Left lung (tissue), 10 donors: ENCODE results near the gene MYO1A. TPM values are rescaled to one million over a fixed set of nuclear protein-coding genes. Genes with fewer than 3 reads are reported as not detected.
"Not testable (repeated sequence)": the region's sequence is repeated elsewhere in the genome, so short reads cannot be mapped to it uniquely, and the experiment has no call there.

Experiments used
- ATAC-seq: fragments of 200-7000 bp; cut with Tn5 transposase; one replicate; pipeline ENCODE4 v1.9.1; 2020; ENCODE audit warnings: moderate library complexity
- DNase-seq, 4 donors: peaks; one replicate each; pipeline ENCODE4 v3.0.0-alpha.2; 2013 to 2020
- H3K27ac ChIP-seq, 2 donors: fragments of 200-600 bp; sonication (generic) in 1 of 2; one replicate each; pipeline versions ENCODE4 v1.5.0 to v1.8.0; 2020 to 2021
- H3K27me3 ChIP-seq, 2 donors: fragments of 200-600 bp; sonication (generic) in 1 of 2; one replicate each; pipeline versions ENCODE4 v1.5.0 to v1.8.0; 2020 to 2021
- H3K36me3 ChIP-seq, 2 donors: fragments of 200-600 bp; sonication (generic) in 1 of 2; one replicate each; pipeline versions ENCODE4 v1.5.0 to v1.8.0; 2020 to 2021
- H3K4me1 ChIP-seq, 2 donors: fragments of 200-600 bp; one replicate each; pipeline ENCODE4 v1.8.0; 2021
- H3K4me3 ChIP-seq, 2 donors: fragments of 200-600 bp; sonication (generic) in 1 of 2; one replicate each; pipeline versions ENCODE4 v1.5.0 to v1.8.0; 2020 to 2021; ENCODE audit warnings: mild to moderate bottlenecking in 1 of 2
- H3K9me3 ChIP-seq, 2 donors: fragments of 200-600 bp; sonication (generic) in 1 of 2; one replicate each; pipeline versions ENCODE4 v1.5.0 to v1.8.0; 2020 to 2021
- intact Hi-C, 2 donors: fragments of 100-400 bp; cut with DNase I; formaldehyde crosslinking; loops; one replicate each; pipeline versions ENCODE4 v1.11.2 to v1.14.2; 2022
- polyA plus RNA-seq, 6 donors: library from polyadenylated mRNA; unstranded; fragments of 120-200 nt; gene quantifications; one replicate each; pipeline ENCODE4 v1.2.1, GENCODE V29; 2013; ENCODE audit not compliant: insufficient read length in 6 of 6
- total RNA-seq, 2 donors: library from RNA; stranded (reverse); fragmentation: NEBNext Ultra II Directional; extraction: Animal tissue kit (Norgen Biotek cat#: 25700); gene quantifications; one replicate each; pipeline ENCODE4 v1.2.1, GENCODE V29; 2021
- TF ChIP-seq, protein P1 (sequence below), 2 donors: fragments of 200-600 bp; sonication (generic) in 1 of 2; IDR thresholded peaks; one replicate each; pipeline versions ENCODE4 v1.5.0 to v1.8.0; 2021; ENCODE audit warnings: antibody characterized with exemption in 2 of 2
- donor health status: DM: no; HTN: yes; CAD: no.
- donor health status: DM: no; HTN: no; CAD: no.

The MYO1A gene
- total and polyA plus RNA-seq, 8 donors = 0.07 to 0.29 (median 0.19) TPM; not detected in 2

- Histone ChIP-seq H3K27ac (peak overlapping the region in 1 of 2 donors; percentile 39), H3K4me3 (no peak overlapping the region), H3K36me3 (peaks cover 0 to 24% of the 10 kb centered on the region in 2 donors), H3K27me3 (no peaks in the 10 kb centered on the region), H3K4me1 (peaks cover 2 to 17% of the 10 kb centered on the region in 2 donors), H3K9me3 (no peaks in the 10 kb centered on the region)
- TF ChIP-seq, protein P1, sequence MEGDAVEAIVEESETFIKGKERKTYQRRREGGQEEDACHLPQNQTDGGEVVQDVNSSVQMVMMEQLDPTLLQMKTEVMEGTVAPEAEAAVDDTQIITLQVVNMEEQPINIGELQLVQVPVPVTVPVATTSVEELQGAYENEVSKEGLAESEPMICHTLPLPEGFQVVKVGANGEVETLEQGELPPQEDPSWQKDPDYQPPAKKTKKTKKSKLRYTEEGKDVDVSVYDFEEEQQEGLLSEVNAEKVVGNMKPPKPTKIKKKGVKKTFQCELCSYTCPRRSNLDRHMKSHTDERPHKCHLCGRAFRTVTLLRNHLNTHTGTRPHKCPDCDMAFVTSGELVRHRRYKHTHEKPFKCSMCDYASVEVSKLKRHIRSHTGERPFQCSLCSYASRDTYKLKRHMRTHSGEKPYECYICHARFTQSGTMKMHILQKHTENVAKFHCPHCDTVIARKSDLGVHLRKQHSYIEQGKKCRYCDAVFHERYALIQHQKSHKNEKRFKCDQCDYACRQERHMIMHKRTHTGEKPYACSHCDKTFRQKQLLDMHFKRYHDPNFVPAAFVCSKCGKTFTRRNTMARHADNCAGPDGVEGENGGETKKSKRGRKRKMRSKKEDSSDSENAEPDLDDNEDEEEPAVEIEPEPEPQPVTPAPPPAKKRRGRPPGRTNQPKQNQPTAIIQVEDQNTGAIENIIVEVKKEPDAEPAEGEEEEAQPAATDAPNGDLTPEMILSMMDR (IDR thresholded peaks at IDR 0.05) = no peak
- peak; percentile 37 for ATAC-seq
- intact Hi-C loops = loop anchor here in 1 of 2 donors (10.0 kb wide), 1 partner anchor 51 kb away; the partner anchor contains the start of gene TAC3
- DNase-seq = no peak
These were observed 16.3 kb upstream of the MYO1A start for GRCh38 chr12:57066245-57066644.

- H3K27ac ChIP-seq = peak overlapping the region in 1 of 2 donors; percentile 38
- H3K4me1 ChIP-seq = peaks cover 0 to 8% of the 10 kb centered on the region in 2 donors
- H3K4me3 ChIP-seq = no peak overlapping the region
- H3K9me3 ChIP-seq = no peaks in the 10 kb centered on the region
- no peaks in the 10 kb centered on the region for H3K27me3 ChIP-seq
- intact Hi-C loops = loop anchor here in 1 of 2 donors (10.0 kb wide), 1 partner anchor 49 kb away; the partner anchor contains the start of gene TAC3
- ATAC-seq (no peak), DNase-seq (no peak)
- H3K36me3 ChIP-seq = peaks cover 0 to 31% of the 10 kb centered on the region in 2 donors
- TF ChIP-seq, protein P1 (IDR thresholded peaks at IDR 0.05) = no peak
These were observed 14.2 kb upstream of the MYO1A start for GRCh38 chr12:57063991-57064685.

GRCh38 chr12:57058454-57058853, 8.5 kb upstream of the MYO1A start:
- DNase-seq = no peak
- no peak for ATAC-seq
- Histone ChIP-seq H3K4me3 (no peak overlapping the region), H3K4me1 (peaks cover 0 to 5% of the 10 kb centered on the region in 2 donors), H3K9me3 (no peaks in the 10 kb centered on the region), H3K27me3 (no peaks in the 10 kb centered on the region), H3K27ac (no peak overlapping the region), H3K36me3 (peaks cover 0 to 36% of the 10 kb centered on the region in 2 donors)
- intact Hi-C loops = no loop called here
- TF ChIP-seq, protein P1 (IDR thresholded peaks at IDR 0.05) = no peak

- TF ChIP-seq, protein P1 (IDR thresholded peaks at IDR 0.05) = no peak
- ATAC-seq = no peak
- Histone ChIP-seq H3K4me1 (peaks cover 0 to 5% of the 10 kb centered on the region in 2 donors), H3K4me3 (no peak overlapping the region), H3K9me3 (no peaks in the 10 kb centered on the region), H3K36me3 (peaks cover 0 to 35% of the 10 kb centered on the region in 2 donors), H3K27me3 (no peaks in the 10 kb centered on the region), H3K27ac (no peak overlapping the region)
- intact Hi-C loops = no loop called here
- no peak for DNase-seq
These were observed 7.3 kb upstream of the MYO1A start for GRCh38 chr12:57057067-57057751.

GRCh38 chr12:57055824-57056223, 5.9 kb upstream of the MYO1A start:
- H3K27ac ChIP-seq = no peak overlapping the region
- no peak for ATAC-seq
- intact Hi-C loops = no loop called here

GRCh38 chr12:57053901-57054300, 4.0 kb upstream of the MYO1A start:
- DNase-seq, H3K27ac ChIP-seq, H3K27me3 ChIP-seq, ATAC-seq, H3K4me3 ChIP-seq, intact Hi-C loops, H3K9me3 ChIP-seq: not testable (repeated sequence)
- Histone ChIP-seq H3K36me3 (peaks cover 0 to 10% of the 10 kb centered on the region in 2 donors), H3K4me1 (peaks cover 0 to 11% of the 10 kb centered on the region in 2 donors)

More at GRCh38 chr12:57055824-57056223, 5.9 kb upstream of the MYO1A start:
- Histone ChIP-seq H3K36me3 (peaks cover 0 to 29% of the 10 kb centered on the region in 2 donors), H3K4me1 (peaks cover 0 to 5% of the 10 kb centered on the region in 2 donors), H3K4me3 (no peak overlapping the region), H3K9me3 (no peaks in the 10 kb centered on the region), H3K27me3 (no peaks in the 10 kb centered on the region)
- no peak for DNase-seq
- TF ChIP-seq, protein P1 (IDR thresholded peaks at IDR 0.05) = no peak

GRCh38 chr12:57053146-57053545, 3.2 kb upstream of the MYO1A start:
- H3K36me3 ChIP-seq, H3K4me3 ChIP-seq, H3K9me3 ChIP-seq, intact Hi-C loops, ATAC-seq, H3K27me3 ChIP-seq, DNase-seq, H3K27ac ChIP-seq: not testable (repeated sequence)
- H3K4me1 ChIP-seq = peaks cover 0 to 19% of the 10 kb centered on the region in 2 donors
